SKM-1 (cell line): ENCODE data around the gene BHLHE23.

ENCODE experiments used
- DNase-seq: peaks from one replicate; lab custom pipeline; 2025; ENCODE audit not compliant: unreplicated experiment; lab: John Stamatoyannopoulos, UW

The BHLHE23 gene

GRCh38 chr20:63009988-63010769 lies 3.4 kb upstream of the BHLHE23 start:
- no peak for DNase-seq

GRCh38 chr20:63009045-63009961 lies 2.5 kb upstream of the BHLHE23 start:
- DNase-seq, result peak; percentile 45

DNA sequence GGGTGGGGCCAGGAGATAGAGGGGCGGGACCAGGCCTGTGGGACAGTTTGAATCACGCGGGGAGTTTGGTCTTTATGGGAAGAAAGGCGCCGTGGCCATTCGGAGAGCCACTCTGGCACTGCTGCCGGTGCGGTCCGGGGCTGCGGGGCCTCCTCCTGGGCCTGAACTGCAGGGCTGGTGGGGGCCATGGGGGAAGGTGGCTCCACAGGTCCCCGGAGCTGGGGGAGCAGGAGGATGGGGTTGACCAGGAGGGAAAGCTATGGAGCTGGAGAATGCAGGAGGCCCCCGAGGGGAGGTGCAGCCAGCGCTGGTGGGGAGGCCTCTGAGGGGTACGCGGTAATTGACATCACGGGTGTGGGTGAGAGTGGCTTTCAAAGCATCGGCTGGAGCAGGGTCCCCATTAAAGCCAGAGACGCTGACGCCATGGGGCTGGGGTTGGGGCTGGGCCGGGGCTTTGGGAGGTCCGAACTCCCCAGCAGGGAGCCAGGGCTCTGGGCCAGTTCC lies 1.8 kb upstream of the BHLHE23 start:
- DNase-seq, result no peak

DNA sequence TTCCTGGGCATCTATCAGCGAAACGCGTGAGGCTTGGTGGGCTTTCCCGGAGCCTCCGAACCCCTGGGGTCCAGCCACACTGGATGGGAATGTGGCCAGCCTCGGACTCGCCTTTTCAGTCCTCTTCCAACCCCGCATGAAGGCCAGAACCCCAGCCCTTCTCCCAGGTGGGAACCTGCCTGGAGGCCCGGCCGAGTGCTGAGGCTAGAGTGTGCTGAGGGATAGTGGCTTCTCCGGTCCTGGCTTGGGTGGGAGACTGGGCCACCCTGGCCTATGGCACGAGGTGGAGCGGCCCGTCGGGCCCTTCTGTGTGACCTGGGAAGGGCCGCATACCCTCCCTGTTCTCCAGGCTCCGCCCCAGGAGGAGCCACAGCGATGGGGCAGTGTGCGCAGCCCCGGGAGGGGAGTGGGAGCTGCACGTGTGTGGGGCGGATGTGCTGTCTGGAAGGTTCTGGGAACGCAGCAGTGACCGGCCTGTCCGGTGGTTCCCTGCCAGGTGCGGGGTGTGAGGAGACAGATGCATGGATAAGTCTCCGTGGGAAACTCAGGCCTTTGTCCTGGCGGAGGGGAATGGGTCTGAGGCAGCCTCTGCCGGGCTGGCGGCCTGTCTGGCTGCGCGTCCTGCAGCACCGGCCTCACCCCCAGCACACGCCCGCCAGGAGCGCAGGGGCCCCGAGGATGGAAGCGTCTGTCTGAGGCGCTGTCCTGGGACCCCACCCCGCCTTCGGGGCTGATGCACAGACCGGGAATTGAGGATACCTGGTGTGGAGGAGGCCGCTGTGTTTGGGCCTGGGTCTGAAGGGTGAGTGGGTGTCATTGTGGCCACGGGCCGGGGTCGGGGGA lies 1.1 kb upstream of the BHLHE23 start:
- DNase-seq, result no peak

GRCh38 chr20:63007360-63007645 lies 539 bp upstream of the BHLHE23 start:
- no peak for DNase-seq

DNA sequence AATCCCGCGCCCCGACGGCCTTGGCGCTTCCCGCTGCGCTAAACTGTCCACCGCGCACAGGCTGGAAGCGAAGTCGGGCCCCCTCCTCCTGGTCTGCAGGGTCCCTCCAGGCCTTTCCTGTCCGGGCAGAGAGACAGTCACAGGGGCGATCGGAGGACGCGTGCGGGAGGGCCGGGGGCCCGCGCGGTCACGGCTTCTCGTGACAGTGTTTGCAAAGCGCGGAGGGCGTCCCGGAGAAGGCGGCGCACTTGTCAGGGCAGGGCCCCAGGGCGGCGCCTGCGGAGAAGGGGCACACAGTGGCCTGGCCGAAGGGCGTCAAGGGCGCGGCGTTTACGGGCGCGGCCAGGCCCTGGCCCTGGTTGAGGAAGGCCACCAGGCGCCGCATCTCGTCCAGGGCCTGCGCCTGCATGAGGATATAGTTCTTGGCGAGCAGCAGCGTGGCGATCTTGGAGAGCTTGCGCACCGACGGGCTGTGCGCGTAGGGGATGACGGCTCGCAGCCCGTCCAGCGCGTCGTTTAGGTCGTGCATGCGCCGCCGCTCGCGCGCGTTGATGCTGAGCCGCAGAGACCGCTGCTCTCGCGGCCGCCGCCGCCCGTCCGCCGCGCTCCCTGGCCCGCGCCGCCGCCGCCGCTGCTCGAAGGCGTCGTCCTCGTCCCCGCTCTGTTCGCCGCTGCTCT lies 763 bp downstream of the BHLHE23 start:
- no peak for DNase-seq

DNA sequence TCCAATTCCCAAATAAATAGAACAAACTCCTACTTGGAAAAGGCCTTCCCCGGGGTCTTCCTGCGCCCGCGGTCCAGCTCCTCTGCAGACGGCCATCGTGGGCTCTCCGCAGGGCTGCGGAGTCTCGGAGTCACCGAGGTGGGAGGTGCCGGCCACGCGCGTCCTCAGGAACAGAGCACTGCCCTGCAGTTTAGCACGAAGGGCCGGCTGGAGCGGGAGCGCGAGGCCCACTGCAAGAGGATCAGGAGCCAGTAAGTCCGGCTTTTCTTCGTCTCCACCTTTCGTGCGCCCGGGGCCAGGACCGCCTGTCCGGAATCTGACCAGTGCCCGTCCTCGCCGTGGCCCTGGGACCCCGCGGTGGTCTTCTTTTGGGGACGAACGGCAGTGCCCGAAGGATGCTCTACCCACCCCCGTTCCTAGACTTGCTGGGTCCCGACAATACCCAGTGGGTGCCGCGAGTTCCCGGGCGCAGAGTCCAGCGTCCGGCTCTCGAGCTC lies 1.4 kb downstream of the BHLHE23 start:
- DNase-seq, result no peak

DNA sequence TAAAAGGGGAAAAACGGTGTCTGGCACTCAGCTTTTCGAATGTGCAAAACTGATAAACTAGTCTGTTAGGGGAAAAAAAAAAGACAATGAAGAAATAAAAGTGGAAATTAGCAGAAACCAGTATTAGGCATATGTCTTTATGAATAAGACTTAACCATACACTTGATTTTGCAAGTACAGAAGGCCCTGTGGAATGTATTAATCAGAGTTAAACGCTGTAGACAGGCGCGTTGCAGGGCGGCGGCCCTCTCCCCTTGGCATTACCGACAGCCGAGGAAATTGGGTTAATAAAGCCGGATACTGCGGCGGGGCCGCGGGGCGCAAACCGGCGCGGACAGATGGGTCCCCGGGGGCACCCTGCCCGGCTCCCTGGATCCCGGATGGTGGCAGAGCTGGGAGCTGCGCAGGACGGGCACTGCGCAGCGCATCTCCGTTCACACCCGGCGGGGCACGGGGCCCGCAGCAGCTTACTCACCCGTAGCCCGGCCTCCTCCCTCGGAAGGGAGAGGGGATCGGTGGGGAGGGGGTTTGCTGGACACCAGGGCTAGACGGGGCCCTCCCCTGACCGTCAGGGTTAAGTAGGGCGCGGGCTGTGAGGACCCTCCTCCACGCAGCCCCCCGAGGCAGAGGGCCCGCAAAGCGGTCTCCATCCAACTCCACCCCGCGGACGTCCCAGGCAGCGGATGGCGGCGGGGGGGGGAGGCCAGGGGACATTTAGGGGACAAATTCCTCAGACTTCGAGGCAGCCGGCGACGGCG lies 2.0 kb downstream of the BHLHE23 start:
- no peak for DNase-seq

DNA sequence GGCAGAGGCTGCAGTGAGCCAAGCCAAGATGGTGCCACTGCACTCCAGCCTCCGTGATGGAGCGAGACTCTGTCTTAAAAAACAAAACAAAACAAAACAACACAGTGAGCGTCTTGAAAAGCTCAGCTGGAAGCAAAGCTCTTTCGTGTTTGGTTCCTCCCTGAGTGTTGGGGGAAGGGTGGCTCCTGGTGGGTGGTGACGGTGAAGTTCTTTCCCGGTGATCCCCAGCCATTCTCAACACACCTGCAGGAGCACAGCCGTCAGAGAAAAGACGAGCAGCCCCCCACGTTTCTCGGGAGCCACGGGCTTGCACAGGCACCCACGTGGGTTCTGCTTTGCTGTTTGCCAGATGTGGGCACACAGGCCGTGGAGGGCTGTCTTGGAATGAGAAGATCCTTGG lies 3.2 kb downstream of the BHLHE23 start:
- DNase-seq, result no peak

DNA sequence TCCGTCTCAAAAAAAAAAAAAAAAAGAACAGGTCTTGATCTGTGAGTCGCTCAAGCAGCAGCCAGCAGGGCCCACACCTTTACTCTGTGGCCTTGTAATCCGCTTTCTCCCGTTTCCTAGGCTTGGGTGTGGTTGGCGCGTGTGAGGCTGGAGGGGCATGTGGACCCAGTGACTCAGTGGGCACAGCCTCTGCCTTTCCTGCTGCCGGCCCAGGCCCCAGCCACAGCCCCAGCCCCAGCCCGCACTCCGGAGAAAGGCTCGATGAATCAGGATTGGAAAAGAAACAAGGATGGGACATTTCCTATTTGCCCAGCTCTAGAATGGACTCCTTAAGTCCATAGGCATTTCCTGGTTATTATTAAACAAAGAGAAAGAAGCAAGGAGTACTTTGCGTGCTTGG lies 4.3 kb downstream of the BHLHE23 start:
- no peak for DNase-seq

DNA sequence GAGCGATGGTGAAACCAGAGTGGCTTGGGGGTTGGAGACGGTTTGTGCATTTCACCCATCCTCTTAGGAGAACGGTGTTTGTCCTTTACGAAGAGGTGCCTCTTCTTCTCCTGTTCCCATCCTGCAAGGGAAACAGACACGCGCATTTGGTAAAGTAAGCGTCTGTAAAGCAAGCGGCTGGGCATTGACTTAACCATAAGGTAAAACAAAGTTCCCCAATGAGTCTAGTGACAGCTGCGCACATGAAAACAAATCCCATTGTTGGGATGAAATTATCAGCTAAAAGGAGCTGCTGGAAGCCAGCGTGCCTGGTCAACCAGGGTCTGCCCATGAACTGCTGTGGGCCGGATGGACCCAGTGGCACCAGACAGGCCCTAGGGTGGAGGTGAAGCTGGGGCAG lies 5.8 kb downstream of the BHLHE23 start:
- no peak for DNase-seq

GRCh38 chr20:63000036-63000435 lies 6.7 kb downstream of the BHLHE23 start:
- DNase-seq, result no peak

GRCh38 chr20:62999580-62999979 lies 7.2 kb downstream of the BHLHE23 start:
- DNase-seq, result no peak

- DNase-seq, result no peak
These were observed 8.3 kb downstream of the BHLHE23 start for GRCh38 chr20:62998449-62998848.

- DNase-seq, result no peak
These were observed 9.2 kb downstream of the BHLHE23 start for GRCh38 chr20:62997417-62998035.

GRCh38 chr20:62996596-62996982 lies 10.2 kb downstream of the BHLHE23 start:
- no peak for DNase-seq

- no peak for DNase-seq
These were observed 10.7 kb downstream of the BHLHE23 start for GRCh38 chr20:62995898-62996595.

DNA sequence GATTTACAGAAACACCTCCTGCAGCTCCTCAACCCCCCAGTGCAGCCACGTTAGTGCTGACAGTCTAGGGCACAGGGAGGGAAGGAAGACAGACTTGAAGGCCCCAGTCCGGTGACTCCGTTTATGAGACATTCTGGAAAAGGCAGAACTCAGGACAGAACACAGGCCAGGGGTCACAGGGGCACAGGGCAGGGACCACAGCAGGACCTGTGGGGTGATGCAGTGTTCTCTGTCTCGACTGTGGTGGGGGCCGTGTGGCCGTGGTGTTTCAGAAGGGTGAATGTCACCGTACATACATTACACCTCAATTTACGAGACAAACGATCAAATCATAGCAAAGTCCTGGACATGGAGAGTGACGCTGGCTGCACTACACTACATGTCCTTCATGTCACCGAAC lies 11.3 kb downstream of the BHLHE23 start:
- DNase-seq, result no peak

DNA sequence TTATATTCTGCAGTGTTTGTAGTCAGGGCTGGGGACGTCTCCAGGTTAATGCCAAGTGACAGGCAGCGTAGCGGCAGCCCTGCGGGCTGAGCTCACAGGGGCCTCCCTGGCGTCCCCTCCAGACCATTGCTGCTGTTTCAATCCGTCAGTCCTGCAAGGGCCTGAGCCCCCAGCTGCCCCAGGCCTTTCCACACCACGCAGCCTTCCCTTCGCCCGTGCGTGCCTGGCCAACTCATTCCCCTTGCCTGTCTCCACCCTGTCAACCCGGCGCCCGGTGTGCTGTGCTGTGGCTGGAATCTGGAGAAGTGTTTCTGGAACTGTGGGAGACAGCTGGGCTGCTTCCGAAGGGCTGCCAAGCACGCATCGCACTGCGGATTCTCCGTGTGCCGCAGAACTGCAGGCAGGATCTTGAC lies 11.9 kb downstream of the BHLHE23 start:
- DNase-seq, result no peak
